ENCODE data around the gene TBC1D22A.

DNA sequence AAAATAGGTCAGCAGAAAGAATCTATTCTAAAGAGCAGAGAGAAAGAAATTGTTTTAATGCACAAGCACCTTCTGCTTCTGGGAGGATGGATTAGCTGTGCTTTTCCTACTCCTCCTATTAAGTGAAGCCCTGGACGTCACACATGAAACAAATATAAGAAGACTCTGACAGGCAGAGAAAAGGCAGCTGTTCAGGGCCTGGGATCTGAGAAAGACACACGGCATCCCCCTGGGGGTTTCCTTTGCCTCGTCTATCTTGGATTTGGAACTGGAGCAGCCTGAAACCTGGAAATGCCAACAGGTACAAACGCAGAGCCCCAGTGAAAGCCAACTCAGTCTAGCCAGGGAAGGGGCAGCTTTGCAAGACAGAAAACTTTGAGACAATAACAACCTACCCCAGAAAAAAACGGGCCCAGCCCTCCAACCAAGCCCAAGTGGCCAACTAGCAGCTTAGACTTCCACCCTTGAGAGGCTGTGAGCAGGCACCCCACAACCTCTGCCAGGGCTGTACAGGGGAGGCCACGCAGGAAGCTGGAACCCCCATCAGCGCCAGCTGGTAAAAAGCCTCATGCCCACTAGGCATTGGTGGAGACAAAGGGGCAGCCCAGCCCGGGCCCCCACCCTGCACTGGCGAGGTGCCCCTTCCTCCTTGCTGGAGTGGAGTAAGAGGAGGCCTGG, 31.7 kb upstream of the TBC1D22A start:
- TF ChIP-seq, protein P1, sequence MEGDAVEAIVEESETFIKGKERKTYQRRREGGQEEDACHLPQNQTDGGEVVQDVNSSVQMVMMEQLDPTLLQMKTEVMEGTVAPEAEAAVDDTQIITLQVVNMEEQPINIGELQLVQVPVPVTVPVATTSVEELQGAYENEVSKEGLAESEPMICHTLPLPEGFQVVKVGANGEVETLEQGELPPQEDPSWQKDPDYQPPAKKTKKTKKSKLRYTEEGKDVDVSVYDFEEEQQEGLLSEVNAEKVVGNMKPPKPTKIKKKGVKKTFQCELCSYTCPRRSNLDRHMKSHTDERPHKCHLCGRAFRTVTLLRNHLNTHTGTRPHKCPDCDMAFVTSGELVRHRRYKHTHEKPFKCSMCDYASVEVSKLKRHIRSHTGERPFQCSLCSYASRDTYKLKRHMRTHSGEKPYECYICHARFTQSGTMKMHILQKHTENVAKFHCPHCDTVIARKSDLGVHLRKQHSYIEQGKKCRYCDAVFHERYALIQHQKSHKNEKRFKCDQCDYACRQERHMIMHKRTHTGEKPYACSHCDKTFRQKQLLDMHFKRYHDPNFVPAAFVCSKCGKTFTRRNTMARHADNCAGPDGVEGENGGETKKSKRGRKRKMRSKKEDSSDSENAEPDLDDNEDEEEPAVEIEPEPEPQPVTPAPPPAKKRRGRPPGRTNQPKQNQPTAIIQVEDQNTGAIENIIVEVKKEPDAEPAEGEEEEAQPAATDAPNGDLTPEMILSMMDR (IDR thresholded peaks at IDR 0.05), result no peak
- no peak for TF ChIP-seq POLR2A (IDR thresholded peaks at IDR 0.05)
